RWPE1 (cell line): ENCODE results near the gene EPC1.
"Not testable (repeated sequence)": the region's sequence is repeated elsewhere in the genome, so short reads cannot be mapped to it uniquely, and the experiment has no call there.

ENCODE experiments used
- CTCF ChIA-PET: fragments of 350-600 bp; sonication (Branson Sonifier 250); formaldehyde crosslinking; extraction: SDS; loops from one replicate; lab custom pipeline; 2021; lab: Yijun Ruan, JAX
- POLR2A ChIA-PET: fragments of 400-600 bp; formaldehyde crosslinking; extraction: SDS; loops from one replicate; lab custom pipeline; 2020; ENCODE audit warnings: antibody characterized with exemption; ENCODE audit not compliant: low non-redundant PET; lab: Yijun Ruan, JAX
- DNase-seq: peaks from one replicate; pipeline ENCODE4 v3.0.0; 2012; ENCODE audit warnings: low spot score
- H3K27ac ChIP-seq: fragments of 450-650 bp; 2 replicates; pipeline ENCODE4 v1.5.1; 2017
- TF ChIP-seq, protein P1 (sequence below): fragments of 450-650 bp; conservative IDR thresholded peaks from 2 replicates; pipeline ENCODE4 v1.5.1; 2017; ENCODE audit warnings: low read depth, mild to moderate bottlenecking

Gene EPC1, protein sequence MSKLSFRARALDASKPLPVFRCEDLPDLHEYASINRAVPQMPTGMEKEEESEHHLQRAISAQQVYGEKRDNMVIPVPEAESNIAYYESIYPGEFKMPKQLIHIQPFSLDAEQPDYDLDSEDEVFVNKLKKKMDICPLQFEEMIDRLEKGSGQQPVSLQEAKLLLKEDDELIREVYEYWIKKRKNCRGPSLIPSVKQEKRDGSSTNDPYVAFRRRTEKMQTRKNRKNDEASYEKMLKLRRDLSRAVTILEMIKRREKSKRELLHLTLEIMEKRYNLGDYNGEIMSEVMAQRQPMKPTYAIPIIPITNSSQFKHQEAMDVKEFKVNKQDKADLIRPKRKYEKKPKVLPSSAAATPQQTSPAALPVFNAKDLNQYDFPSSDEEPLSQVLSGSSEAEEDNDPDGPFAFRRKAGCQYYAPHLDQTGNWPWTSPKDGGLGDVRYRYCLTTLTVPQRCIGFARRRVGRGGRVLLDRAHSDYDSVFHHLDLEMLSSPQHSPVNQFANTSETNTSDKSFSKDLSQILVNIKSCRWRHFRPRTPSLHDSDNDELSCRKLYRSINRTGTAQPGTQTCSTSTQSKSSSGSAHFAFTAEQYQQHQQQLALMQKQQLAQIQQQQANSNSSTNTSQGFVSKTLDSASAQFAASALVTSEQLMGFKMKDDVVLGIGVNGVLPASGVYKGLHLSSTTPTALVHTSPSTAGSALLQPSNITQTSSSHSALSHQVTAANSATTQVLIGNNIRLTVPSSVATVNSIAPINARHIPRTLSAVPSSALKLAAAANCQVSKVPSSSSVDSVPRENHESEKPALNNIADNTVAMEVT

GRCh38 chr10:32346551-32347362, at the start of gene EPC1:
Gene EPC1 (minus strand): TSS chr10:32347158. CDS start chr10:32346915, 243 bp downstream.
- ChIA-PET CTCF (interaction anchor here (0.6 to 1.4 kb wide), 6 partner anchors 10 to 176 kb away, joined by 3 to 7 read pairs (median 3); no protein-coding TSS in a partner anchor), POLR2A (no interaction called here)
- TF ChIP-seq, protein P1, sequence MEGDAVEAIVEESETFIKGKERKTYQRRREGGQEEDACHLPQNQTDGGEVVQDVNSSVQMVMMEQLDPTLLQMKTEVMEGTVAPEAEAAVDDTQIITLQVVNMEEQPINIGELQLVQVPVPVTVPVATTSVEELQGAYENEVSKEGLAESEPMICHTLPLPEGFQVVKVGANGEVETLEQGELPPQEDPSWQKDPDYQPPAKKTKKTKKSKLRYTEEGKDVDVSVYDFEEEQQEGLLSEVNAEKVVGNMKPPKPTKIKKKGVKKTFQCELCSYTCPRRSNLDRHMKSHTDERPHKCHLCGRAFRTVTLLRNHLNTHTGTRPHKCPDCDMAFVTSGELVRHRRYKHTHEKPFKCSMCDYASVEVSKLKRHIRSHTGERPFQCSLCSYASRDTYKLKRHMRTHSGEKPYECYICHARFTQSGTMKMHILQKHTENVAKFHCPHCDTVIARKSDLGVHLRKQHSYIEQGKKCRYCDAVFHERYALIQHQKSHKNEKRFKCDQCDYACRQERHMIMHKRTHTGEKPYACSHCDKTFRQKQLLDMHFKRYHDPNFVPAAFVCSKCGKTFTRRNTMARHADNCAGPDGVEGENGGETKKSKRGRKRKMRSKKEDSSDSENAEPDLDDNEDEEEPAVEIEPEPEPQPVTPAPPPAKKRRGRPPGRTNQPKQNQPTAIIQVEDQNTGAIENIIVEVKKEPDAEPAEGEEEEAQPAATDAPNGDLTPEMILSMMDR: peak; percentile 53; the same call in 1 of the 2 replicates
- peak; percentile 82 for DNase-seq
- peak within 1 kb of the TSS; percentile 99 for H3K27ac ChIP-seq

- TF ChIP-seq, protein P1: no peak
- no peak for DNase-seq
- no peak overlapping the region for H3K27ac ChIP-seq
- ChIA-PET POLR2A (no interaction called here), CTCF (interaction anchor here (0.6 to 0.7 kb wide), 2 partner anchors 16 to 375 kb away, joined by 4 to 5 read pairs; no protein-coding TSS in a partner anchor)
These were observed 47.0 kb upstream of the EPC1 start for GRCh38 chr10:32393911-32394310.

GRCh38 chr10:32392284-32392683, 45.3 kb upstream of the EPC1 start:
- DNase-seq, CTCF ChIA-PET, POLR2A ChIA-PET, H3K27ac ChIP-seq: not testable (repeated sequence)

DNA sequence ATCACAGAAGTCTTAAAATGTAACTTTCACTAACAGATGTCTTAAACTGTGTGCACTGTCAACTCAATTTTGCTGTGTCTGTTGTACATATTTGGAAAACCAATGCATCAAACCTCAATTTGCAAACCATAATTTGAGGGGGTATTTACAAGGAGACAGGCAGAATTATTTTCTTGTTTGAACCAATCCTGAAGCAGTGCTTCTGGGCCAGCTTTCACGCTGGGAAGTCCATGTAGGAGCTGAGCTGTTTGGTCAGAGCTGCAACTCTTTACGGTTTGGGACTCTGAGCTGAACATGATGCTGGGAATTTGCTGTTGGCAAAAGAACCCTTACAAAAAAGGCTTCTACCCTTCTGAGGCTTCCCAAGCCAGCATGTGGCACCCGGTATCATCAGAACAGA, 43.2 kb upstream of the EPC1 start:
- ChIA-PET POLR2A (no interaction called here), CTCF (interaction anchor here (1.2 kb wide), 1 partner anchor 45 kb away, joined by 4 read pairs; no protein-coding TSS in a partner anchor)
- no peak for DNase-seq
- TF ChIP-seq, protein P1: no peak
- no peak overlapping the region for H3K27ac ChIP-seq

DNA sequence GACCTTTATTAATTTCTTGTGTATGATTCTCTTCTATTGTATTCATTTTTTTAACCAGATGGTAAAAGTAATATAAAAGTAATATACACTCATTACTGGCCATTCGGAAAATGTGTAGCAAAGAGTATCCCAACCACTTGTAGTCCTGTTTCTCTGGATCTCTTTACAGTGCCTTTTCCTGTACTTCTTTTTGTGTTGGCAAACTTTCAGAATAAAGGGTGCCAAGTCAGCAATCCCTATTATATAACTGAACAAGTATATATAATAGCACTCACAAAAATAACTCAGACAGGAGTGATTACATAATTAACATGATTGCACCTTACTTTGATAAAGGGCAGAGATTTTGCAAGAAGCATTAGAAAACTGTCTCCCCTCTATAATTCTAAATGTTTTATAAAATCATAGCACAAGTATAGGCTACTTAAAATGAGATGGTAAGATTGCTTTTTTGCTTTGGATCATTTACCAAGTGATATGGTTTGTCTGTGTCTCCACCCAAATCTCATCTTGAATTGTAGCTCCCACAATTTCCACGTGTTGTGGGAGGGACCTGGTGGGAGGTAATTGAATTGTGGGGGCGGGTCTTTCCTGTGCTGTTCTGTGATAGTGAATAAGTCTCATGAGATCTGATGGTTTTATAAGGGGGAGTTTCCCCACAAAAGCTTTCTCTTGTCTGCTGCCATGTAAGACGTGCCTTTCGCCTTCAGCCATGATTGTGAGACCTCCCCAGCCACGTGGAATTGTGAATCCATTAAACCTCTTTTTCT, 41.5 kb upstream of the EPC1 start:
- CTCF ChIA-PET: interaction anchor here (0.6 kb wide), 1 partner anchor 745 kb away, joined by 3 read pairs; no protein-coding TSS in a partner anchor
- no peak overlapping the region for H3K27ac ChIP-seq
- TF ChIP-seq, protein P1: no peak
- POLR2A ChIA-PET: no interaction called here
- no peak for DNase-seq

DNA sequence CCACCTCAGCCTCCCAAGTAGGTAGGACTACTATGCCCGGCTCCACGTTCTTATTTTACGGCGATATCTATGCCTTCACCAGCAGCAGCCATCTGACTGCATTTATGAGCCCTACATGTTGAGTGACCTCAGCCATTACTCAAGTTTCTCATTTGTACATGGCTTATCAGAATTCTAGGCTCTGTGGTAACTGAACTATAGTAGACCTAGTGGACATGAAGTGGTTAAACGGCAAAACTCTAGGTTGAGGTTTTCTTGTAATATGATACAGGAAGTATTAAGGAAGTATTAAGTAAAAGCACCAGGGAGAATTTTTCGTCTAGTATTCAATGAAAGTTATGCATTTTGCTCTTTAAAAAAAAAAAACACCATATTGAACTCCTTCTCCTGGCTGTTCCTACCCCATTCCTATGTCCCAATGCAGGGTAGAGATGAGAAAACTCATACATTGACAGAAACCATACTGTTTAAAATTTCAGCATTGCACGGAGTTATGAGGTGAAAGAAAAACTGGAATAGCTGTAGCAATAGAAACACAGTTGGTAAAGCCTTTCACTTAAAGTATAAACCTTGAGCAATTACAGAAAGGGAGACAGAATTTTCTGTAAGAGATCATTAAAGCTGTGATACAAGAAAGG, 39.8 kb upstream of the EPC1 start:
- H3K27ac ChIP-seq: no peak overlapping the region
- POLR2A ChIA-PET: no interaction called here
- DNase-seq: no peak
- TF ChIP-seq, protein P1: no peak
- CTCF ChIA-PET: no interaction called here
